Liver (tissue), 9 donors: ENCODE data around the gene GPR55. TPM values are rescaled to one million over a fixed set of nuclear protein-coding genes. Genes with fewer than 3 reads are reported as not detected.

Experiments used
- DNase-seq: peaks from one replicate; pipeline ENCODE4 v3.0.0-alpha.2; 2017; ENCODE audit warnings: low spot score
- H3K27ac ChIP-seq, 2 donors: one replicate each; pipeline ENCODE4 v1.7.0; 2013; ENCODE audit warnings: inconsistent platforms in 2 of 2, low read length in 2 of 2, control low read depth in 1 of 2, low read depth in 1 of 2, mild to moderate bottlenecking in 1 of 2
- H3K27me3 ChIP-seq, 4 donors: one replicate each; pipeline versions ENCODE4 v1.6.1 to v1.7.0; 2013; ENCODE audit warnings: low read length in 3 of 4, inconsistent platforms in 1 of 4, mild to moderate bottlenecking in 1 of 4, moderate library complexity in 1 of 4; ENCODE audit not compliant: control insufficient read depth in 4 of 4, insufficient read depth in 4 of 4
- H3K36me3 ChIP-seq, 4 donors: one replicate each; pipeline versions ENCODE4 v1.6.1 to v1.7.0; 2013; ENCODE audit warnings: low read length in 3 of 4, mild to moderate bottlenecking in 3 of 4, low read depth in 1 of 4, moderate library complexity in 1 of 4; ENCODE audit not compliant: control insufficient read depth in 4 of 4, insufficient read depth in 3 of 4
- H3K4me1 ChIP-seq, 4 donors: one replicate each; pipeline versions ENCODE4 v1.6.1 to v1.7.0; 2013; ENCODE audit warnings: low read length in 3 of 4, mild to moderate bottlenecking in 3 of 4, moderate library complexity in 1 of 4; ENCODE audit not compliant: control insufficient read depth in 4 of 4, insufficient read depth in 4 of 4
- H3K4me3 ChIP-seq, 3 donors: one replicate each; pipeline versions ENCODE4 v1.6.1 to v1.7.0; 2013; ENCODE audit warnings: low read length in 3 of 3, control low read depth in 1 of 3, low read depth in 1 of 3, mild to moderate bottlenecking in 1 of 3
- H3K9ac ChIP-seq, 2 donors: one replicate each; pipeline ENCODE4 v1.7.0; 2013; ENCODE audit warnings: low read length in 2 of 2, mild to moderate bottlenecking in 2 of 2, moderate library complexity in 2 of 2, control low read depth in 1 of 2, low read depth in 1 of 2
- H3K9me3 ChIP-seq, 4 donors: one replicate each; pipeline versions ENCODE4 v1.6.1 to v1.7.0; 2013; ENCODE audit warnings: low read length in 3 of 4; ENCODE audit not compliant: control insufficient read depth in 4 of 4
- CTCF ChIP-seq: fragments of 150-350 bp; IDR thresholded peaks from 2 replicates; pipeline ENCODE4 v1.5.1; 2017; ENCODE audit warnings: improper control_type of control experiment, low read depth, low read length; ENCODE audit not compliant: missing input control
- EGR1 ChIP-seq, 2 donors: IDR thresholded peaks; 2 replicates each; pipeline ENCODE4 v1.6.1; 2016 to 2018; ENCODE audit warnings: antibody characterized with exemption in 2 of 2, low read depth in 2 of 2
- FOXA2 ChIP-seq: IDR thresholded peaks from 2 replicates; pipeline ENCODE4 v1.6.1; 2016; ENCODE audit warnings: antibody characterized with exemption
- GABPA ChIP-seq, 2 donors: IDR thresholded peaks in 1 of 2; conservative IDR thresholded peaks in 1 of 2; 2 replicates each; pipeline ENCODE4 v1.6.1; 2016; ENCODE audit warnings: antibody characterized with exemption in 2 of 2, mild to moderate bottlenecking in 1 of 2, moderate library complexity in 1 of 2
- HNF4G ChIP-seq: IDR thresholded peaks from 2 replicates; pipeline ENCODE4 v1.6.1; 2016; ENCODE audit warnings: antibody characterized with exemption
- NR2F2 ChIP-seq: IDR thresholded peaks from 2 replicates; pipeline ENCODE4 v1.6.1; 2016; ENCODE audit warnings: antibody characterized with exemption
- RAD21 ChIP-seq, 2 donors: IDR thresholded peaks; 2 replicates each; pipeline ENCODE4 v1.6.1; 2016; ENCODE audit warnings: antibody characterized with exemption in 2 of 2, mild to moderate bottlenecking in 2 of 2
- RXRA ChIP-seq, 2 donors: IDR thresholded peaks; 2 replicates each; pipeline ENCODE4 v1.6.1; 2017 to 2018; ENCODE audit warnings: antibody characterized with exemption in 2 of 2, mild to moderate bottlenecking in 1 of 2
- SP1 ChIP-seq: IDR thresholded peaks from 2 replicates; pipeline ENCODE4 v1.6.1; 2018; ENCODE audit warnings: antibody characterized with exemption, mild to moderate bottlenecking
- YY1 ChIP-seq: IDR thresholded peaks from 2 replicates; pipeline ENCODE4 v1.6.1; 2016; ENCODE audit warnings: antibody characterized with exemption, mild to moderate bottlenecking
- ZBTB33 ChIP-seq: IDR thresholded peaks from 2 replicates; pipeline ENCODE4 v1.6.1; 2016; ENCODE audit warnings: antibody characterized with exemption
- WGBS: extraction: QIAGEN DNeasy Blood & Tissue Kit; methylation state at CpG from one replicate; pipeline ENCODE4 v1.1.7; 2013; 5-methylcytosine and 5-hydroxymethylcytosine counted together
- polyA plus RNA-seq, 2 donors: library from polyadenylated mRNA; stranded (reverse) in 1 of 2; unstranded in 1 of 2; fragments of 200-250 nt in 1 of 2; fragments of >200 nt in 1 of 2; fragmentation: Nextera tagmentation in 1 of 2; extraction: Ambion mirVana in 1 of 2; gene quantifications; one replicate each; pipeline versions ENCODE4 v1.2.1 to v1.2.3, GENCODE V29; 2013 to 2015
- total RNA-seq, 2 donors: library from RNA; depleted of rRNA; stranded (reverse); fragments of >200 nt; gene quantifications; one replicate each; pipeline ENCODE4 v1.2.3, GENCODE V29; 2014
- TF ChIP-seq, protein P1 (sequence below): IDR thresholded peaks from 2 replicates; pipeline ENCODE4 v1.6.1; 2016; ENCODE audit warnings: antibody characterized with exemption, mild to moderate bottlenecking
- TF ChIP-seq, protein P2 (sequence below): IDR thresholded peaks from 2 replicates; pipeline ENCODE4 v1.6.1; 2016; ENCODE audit warnings: antibody characterized with exemption
- donor health status: healthy.
- donor health status: healthy.
- donor health status: healthy.
- donor health status: healthy.
- donor health status: healthy.

Gene GPR55
- total and polyA plus RNA-seq, 4 donors, result 0.05 to 0.17 (median 0.10) TPM; not detected in 1

DNA sequence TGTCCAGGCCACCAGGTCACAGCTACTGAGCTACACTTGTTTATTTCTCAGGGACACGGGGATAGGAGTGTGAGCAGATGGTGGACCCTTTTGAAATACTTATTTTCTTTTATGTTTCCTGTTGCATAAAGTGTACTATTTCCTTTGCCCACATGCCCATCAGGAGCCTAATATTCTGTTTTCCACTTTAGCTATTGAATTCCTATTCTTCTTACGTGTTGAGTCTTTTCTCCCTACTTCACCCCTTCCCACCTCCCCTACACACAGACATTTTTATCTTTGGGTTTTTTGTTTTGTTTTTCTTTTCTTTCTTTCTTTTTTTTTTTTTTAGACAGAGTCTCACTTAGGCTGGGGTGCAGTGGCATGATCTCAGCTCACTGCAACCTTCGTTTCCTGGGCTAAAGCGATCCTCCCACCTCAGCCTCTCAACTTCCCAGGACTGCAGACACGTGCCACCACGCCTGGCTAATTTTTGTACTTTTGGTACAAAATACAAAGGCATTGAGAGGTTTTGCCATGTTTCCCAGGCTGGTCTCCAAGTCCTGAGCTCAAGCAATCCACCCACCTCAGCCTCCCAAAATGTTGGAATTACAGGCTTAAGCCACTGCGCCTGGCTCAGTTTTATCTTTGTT lies 5.2 kb upstream of the GPR55 start:
- WGBS, result 84% methylated on average over 7 of the region's 7 CpGs

DNA sequence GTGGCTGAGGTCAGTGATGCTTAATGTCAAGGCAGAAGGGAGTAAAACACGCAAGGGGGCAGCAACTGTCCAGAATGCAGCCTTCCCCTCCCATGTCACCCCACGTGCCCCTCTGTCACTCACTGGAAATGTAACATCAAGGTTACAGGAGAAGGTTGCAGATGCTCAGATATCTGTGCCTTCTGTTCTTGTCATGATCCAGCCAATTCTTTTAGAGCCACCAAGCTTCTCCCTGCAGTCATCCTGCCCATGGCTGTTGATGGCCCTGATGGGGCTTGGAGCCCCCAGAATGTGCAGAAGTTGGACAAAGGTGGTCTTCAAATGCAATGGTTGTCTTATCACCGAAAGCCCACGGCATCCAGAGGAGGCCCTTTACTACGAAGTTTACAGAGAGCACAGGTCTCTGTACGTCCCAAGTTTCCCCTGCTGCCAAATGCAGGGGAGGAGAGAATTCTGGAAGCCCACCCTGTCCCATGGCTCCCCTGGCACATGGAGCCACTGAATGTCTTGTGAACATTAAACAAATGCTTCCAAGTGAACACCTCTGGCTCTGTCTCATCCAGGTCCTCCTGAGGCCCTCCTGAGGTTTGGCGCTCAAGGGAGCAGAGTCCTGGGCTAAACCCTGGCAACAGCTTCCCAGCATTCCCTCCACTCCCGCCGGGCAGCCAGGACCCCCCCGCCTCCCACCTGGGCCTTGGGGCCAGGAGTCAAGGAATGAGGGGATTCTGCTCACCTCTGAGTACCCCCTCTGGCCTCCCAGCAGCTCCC lies 4.5 kb upstream of the GPR55 start:
- Histone ChIP-seq H3K27me3 (no peaks in the 10 kb centered on the region), H3K36me3 (no peaks in the 10 kb centered on the region), H3K4me1 (no peaks in the 10 kb centered on the region), H3K9ac (no peak overlapping the region), H3K9me3 (no peaks in the 10 kb centered on the region), H3K27ac (no peak overlapping the region), H3K4me3 (no peak overlapping the region)
- DNase-seq, result no peak
- 75% methylated on average over 10 of the region's 10 CpGs for WGBS
- TF ChIP-seq ZBTB33 (no peak), EGR1 (IDR thresholded peaks at IDR 0.05; ENCODE audit: low read depth in 2 of 2) (no peak), RAD21 (IDR thresholded peaks at IDR 0.05) (no peak), SP1 (no peak), NR2F2 (no peak), FOXA2 (no peak), CTCF (no peak)
- TF ChIP-seq, protein P1, sequence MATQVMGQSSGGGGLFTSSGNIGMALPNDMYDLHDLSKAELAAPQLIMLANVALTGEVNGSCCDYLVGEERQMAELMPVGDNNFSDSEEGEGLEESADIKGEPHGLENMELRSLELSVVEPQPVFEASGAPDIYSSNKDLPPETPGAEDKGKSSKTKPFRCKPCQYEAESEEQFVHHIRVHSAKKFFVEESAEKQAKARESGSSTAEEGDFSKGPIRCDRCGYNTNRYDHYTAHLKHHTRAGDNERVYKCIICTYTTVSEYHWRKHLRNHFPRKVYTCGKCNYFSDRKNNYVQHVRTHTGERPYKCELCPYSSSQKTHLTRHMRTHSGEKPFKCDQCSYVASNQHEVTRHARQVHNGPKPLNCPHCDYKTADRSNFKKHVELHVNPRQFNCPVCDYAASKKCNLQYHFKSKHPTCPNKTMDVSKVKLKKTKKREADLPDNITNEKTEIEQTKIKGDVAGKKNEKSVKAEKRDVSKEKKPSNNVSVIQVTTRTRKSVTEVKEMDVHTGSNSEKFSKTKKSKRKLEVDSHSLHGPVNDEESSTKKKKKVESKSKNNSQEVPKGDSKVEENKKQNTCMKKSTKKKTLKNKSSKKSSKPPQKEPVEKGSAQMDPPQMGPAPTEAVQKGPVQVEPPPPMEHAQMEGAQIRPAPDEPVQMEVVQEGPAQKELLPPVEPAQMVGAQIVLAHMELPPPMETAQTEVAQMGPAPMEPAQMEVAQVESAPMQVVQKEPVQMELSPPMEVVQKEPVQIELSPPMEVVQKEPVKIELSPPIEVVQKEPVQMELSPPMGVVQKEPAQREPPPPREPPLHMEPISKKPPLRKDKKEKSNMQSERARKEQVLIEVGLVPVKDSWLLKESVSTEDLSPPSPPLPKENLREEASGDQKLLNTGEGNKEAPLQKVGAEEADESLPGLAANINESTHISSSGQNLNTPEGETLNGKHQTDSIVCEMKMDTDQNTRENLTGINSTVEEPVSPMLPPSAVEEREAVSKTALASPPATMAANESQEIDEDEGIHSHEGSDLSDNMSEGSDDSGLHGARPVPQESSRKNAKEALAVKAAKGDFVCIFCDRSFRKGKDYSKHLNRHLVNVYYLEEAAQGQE, result no peak

More for the DNA sequence above, 5.2 kb upstream of the GPR55 start:
- Histone ChIP-seq H3K4me1 (no peaks in the 10 kb centered on the region), H3K9me3 (no peaks in the 10 kb centered on the region), H3K36me3 (no peaks in the 10 kb centered on the region), H3K27me3 (no peaks in the 10 kb centered on the region), H3K9ac (no peak overlapping the region), H3K27ac (no peak overlapping the region), H3K4me3 (no peak overlapping the region)
- TF ChIP-seq GABPA (IDR thresholded peaks at IDR 0.05 in 1 of 2, conservative IDR thresholded peaks at IDR 0.05 in 1 of 2), result no peak
- TF ChIP-seq HNF4G, result no peak
- no peak for TF ChIP-seq YY1
- no peak for TF ChIP-seq RXRA (IDR thresholded peaks at IDR 0.05)
- TF ChIP-seq EGR1 (IDR thresholded peaks at IDR 0.05; ENCODE audit: low read depth in 2 of 2), result no peak
- TF ChIP-seq, protein P2, sequence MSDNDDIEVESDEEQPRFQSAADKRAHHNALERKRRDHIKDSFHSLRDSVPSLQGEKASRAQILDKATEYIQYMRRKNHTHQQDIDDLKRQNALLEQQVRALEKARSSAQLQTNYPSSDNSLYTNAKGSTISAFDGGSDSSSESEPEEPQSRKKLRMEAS, result no peak
- no peak for DNase-seq
